ENCODE results near the gene MPZL2.

MPZL2 gene

GRCh38 chr11:118222437-118222836 is 41.7 kb downstream of the MPZL2 start:
- FAIRE-seq: no peak
- no peak for TF ChIP-seq CTCF (IDR thresholded peaks at IDR 0.05; ENCODE audit: insufficient read depth, missing control alignments)
- DNase-seq (ENCODE audit: insufficient read length, low spot score): no peak

DNA sequence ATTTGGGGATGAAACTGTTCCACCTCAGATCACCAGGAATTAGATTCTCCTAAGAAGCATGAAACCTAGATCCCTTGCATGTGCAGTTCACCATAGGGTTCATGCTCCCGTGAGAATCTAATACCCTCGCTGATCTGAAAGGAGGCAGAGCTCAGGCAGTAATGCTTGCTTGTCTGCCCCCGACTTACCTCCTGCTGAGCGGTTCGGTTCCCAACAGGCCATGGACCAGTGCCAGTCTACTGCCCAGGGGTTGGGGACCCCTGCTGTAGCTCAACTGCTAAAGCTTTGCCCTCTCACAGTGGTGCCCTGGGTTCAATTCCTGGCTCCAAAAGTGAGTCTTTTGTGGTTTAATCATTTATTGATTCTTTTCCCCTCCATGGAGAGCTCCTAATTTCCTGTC is 42.7 kb downstream of the MPZL2 start:
- DNase-seq (ENCODE audit: insufficient read length, low spot score) (no peak), FAIRE-seq (no peak)
- no peak for TF ChIP-seq CTCF (IDR thresholded peaks at IDR 0.05; ENCODE audit: insufficient read depth, missing control alignments)

DNA sequence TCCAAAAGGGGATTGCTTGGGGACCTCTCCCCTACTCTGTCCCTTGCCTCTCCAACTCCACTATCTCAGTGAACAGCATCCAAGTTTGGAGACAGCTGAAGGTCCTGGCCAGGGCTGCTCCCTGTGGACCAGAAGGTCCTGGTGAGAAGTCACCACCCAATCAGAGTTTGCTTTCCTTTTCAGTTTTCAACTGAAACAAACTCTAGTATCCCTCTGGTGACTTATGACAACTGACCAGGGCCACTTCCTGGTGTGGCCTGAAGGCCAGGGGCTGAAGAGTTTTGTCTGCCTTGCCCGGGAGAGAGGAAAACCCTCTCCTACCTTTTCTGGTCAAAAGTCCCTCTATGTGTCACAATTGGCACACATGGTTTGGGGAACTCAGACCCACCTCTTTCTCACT is 44.4 kb downstream of the MPZL2 start:
- no peak for FAIRE-seq
- TF ChIP-seq CTCF (IDR thresholded peaks at IDR 0.05; ENCODE audit: insufficient read depth, missing control alignments): no peak
- DNase-seq (ENCODE audit: insufficient read length, low spot score): no peak

DNA sequence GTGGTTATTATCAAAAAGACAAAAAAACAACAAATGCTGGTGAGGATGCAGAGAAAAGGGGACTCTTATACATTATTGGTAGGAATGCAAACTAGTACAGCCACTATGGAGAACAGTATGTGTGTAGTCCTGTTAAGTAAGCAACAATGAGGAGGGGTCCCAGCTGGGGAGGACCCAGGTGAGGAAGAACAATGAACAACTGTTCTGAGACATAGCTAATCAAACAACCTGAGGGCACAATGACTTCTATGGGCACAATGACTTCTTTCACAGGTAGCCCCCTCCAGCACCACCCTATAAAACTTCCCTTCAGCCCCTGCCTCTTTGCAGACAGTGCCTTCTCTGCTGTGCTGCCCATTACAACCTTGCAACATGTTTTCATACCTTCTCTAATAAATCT is 44.9 kb downstream of the MPZL2 start:
- no peak for TF ChIP-seq CTCF (IDR thresholded peaks at IDR 0.05; ENCODE audit: insufficient read depth, missing control alignments)
- no peak for DNase-seq (ENCODE audit: insufficient read length, low spot score)
- FAIRE-seq: no peak

DNA sequence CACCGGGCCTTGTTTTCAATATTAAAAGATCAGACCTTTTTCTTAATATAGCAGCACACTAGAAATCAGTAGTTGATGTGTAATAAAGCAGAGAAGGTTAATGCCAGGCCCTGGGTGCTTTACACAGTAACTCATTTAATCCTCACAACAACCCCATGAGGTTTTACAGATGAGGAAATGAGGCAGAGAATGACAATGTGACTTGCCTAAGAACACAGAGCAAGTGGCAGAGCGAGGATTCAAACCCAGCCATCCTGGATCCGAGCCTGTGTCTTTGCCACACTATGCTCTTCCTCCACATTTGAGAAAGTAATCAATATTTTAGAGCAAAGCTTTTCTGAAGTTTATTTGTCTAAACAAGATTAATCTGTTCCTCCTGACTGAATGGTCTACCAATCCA is 46.5 kb downstream of the MPZL2 start:
- no peak for TF ChIP-seq CTCF (IDR thresholded peaks at IDR 0.05; ENCODE audit: insufficient read depth, missing control alignments)
- DNase-seq (ENCODE audit: insufficient read length, low spot score) (no peak), FAIRE-seq (no peak)

GRCh38 chr11:118216621-118217481 is 47.2 kb downstream of the MPZL2 start:
- DNase-seq (ENCODE audit: insufficient read length, low spot score) (no peak), FAIRE-seq (no peak)
- no peak for TF ChIP-seq CTCF (IDR thresholded peaks at IDR 0.05; ENCODE audit: insufficient read depth, missing control alignments)

DNA sequence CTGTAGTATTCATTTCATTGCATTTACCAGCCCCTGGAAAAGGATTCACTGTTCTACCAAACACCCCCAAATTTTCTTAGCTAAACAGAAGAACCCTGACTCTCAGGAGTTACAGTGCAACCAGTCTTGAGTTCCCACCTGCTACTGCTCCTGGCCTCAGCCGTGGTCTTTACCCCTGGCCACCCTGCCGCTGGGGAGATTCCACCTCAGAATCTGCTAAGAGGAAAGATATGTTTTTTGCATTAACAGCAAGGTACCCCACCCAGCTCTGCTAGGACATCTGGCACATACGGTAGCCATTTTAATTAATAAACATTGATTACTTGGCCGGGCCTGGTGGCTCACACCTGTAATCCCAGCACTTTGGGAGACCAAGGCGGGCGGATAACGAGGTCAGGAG is 48.3 kb downstream of the MPZL2 start:
- no peak for TF ChIP-seq CTCF (IDR thresholded peaks at IDR 0.05; ENCODE audit: insufficient read depth, missing control alignments)

More for the DNA sequence above, 48.3 kb downstream of the MPZL2 start:
- no peak for FAIRE-seq
- DNase-seq (ENCODE audit: insufficient read length, low spot score): no peak

All from D721Med (cell line).